Body of pancreas (tissue), 4 donors: ENCODE data around the gene PRDM15.

Experiments used
- POLR2A ChIP-seq, 3 donors: fragments of 450-650 bp; IDR thresholded peaks; one replicate each; pipeline ENCODE4 v1.6.1; 2016; ENCODE audit warnings: antibody characterized with exemption in 3 of 3, mild to moderate bottlenecking in 2 of 3
- TF ChIP-seq, protein P1 (sequence below), 7 experiments: fragments of 450-650 bp in 4 of 7; fragments of 200-600 bp in 3 of 7; sonication (generic) in 3 of 7; IDR thresholded peaks; one replicate each; pipeline ENCODE4 v1.5.1; 2016 to 2019; ENCODE audit warnings: antibody characterized with exemption in 7 of 7

DNA sequence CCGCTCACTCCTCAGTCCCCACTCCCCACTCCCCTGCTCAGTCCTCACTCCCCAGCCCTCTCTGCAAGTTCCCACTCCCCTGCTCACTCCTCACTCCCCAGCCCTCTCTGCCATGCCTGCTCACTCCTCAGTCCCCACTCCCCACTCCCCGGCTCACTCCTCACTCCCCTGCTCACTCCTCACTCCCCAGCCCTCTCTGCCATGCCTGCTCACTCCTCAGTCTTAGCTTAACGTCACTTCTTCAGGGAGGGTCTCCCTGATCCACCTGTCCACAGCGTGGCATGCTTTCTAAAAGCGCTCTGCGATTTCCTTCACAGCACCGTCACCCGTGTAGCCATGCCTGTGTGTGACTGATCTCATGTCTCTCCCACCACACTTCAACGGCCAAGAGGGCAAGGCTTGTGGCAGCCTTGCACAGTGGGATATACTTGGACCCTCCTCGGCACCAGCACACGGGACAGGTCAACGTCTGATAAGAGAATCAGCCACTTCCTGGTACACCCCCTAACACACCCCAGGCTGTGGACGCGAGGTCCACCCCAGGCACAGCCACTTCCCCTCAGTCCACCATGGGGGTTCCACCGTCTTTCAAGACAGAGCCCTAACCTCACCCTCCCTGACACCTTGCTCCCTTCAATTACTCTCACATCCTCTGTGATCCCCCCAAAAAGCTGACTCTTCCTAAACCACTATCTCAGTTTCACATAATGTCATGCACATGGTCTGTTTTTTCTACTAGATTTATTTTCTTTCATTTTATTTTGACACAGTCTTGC lies 14.0 kb downstream of the PRDM15 start:
- TF ChIP-seq, protein P1, sequence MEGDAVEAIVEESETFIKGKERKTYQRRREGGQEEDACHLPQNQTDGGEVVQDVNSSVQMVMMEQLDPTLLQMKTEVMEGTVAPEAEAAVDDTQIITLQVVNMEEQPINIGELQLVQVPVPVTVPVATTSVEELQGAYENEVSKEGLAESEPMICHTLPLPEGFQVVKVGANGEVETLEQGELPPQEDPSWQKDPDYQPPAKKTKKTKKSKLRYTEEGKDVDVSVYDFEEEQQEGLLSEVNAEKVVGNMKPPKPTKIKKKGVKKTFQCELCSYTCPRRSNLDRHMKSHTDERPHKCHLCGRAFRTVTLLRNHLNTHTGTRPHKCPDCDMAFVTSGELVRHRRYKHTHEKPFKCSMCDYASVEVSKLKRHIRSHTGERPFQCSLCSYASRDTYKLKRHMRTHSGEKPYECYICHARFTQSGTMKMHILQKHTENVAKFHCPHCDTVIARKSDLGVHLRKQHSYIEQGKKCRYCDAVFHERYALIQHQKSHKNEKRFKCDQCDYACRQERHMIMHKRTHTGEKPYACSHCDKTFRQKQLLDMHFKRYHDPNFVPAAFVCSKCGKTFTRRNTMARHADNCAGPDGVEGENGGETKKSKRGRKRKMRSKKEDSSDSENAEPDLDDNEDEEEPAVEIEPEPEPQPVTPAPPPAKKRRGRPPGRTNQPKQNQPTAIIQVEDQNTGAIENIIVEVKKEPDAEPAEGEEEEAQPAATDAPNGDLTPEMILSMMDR (IDR thresholded peaks at IDR 0.05) = no peak
- no peak for TF ChIP-seq POLR2A (IDR thresholded peaks at IDR 0.05)
